ENCODE results near the gene LCNL1.

The LCNL1 gene

GRCh38 chr9:136950656-136951276, 32.0 kb upstream of the LCNL1 start:
- peak overlapping the region; percentile 97 for H3K27ac ChIP-seq

GRCh38 chr9:136951541-136952320, 31.1 kb upstream of the LCNL1 start, which contains the start of gene LCN12:
Gene LCN12, plus strand, starts transcription at chr9:136952273. Its CDS starts 55 bp downstream, at chr9:136952328.
- Histone ChIP-seq H3K9ac (no peak within 1 kb of the TSS), H2AFZ (no peak within 1 kb of the TSS), H3K4me3 (ENCODE audit: low read depth, low read length) (no peak within 1 kb of the TSS), H3K36me3 (ENCODE audit: control insufficient read depth, insufficient read depth, low read length) (no peaks in the 10 kb centered on the region), H3K27me3 (ENCODE audit: control insufficient read depth, insufficient read depth, low read length) (no peaks in the 10 kb centered on the region), H3K27ac (peak within 1 kb of the TSS; percentile 97), H3K9me3 (ENCODE audit: control insufficient read depth, low read length) (no peaks in the 10 kb centered on the region), H3K4me2 (ENCODE audit: low read length) (no peak within 1 kb of the TSS), H3K4me1 (no peaks in the 10 kb centered on the region), H3K79me2 (no peaks in the 10 kb centered on the region)
- no peak for TF ChIP-seq CTCF (IDR thresholded peaks at IDR 0.05)

More at GRCh38 chr9:136950656-136951276, 32.0 kb upstream of the LCNL1 start:
- no peaks in the 10 kb centered on the region for H3K4me1 ChIP-seq
- no peaks in the 10 kb centered on the region for H3K36me3 ChIP-seq (ENCODE audit: control insufficient read depth, insufficient read depth, low read length)
- no peaks in the 10 kb centered on the region for H3K9me3 ChIP-seq (ENCODE audit: control insufficient read depth, low read length)
- peak overlapping the region; percentile 77 for H3K4me3 ChIP-seq (ENCODE audit: low read depth, low read length)
- no peaks in the 10 kb centered on the region for H3K79me2 ChIP-seq
- TF ChIP-seq CTCF (IDR thresholded peaks at IDR 0.05), result no peak
- peak overlapping the region; percentile 87 for H2AFZ ChIP-seq
- no peaks in the 10 kb centered on the region for H3K27me3 ChIP-seq (ENCODE audit: control insufficient read depth, insufficient read depth, low read length)
- peak overlapping the region; percentile 99 for H3K4me2 ChIP-seq (ENCODE audit: low read length)
- H3K9ac ChIP-seq, result no peak overlapping the region

- Histone ChIP-seq H2AFZ (no peak overlapping the region), H3K79me2 (no peaks in the 10 kb centered on the region), H3K27me3 (ENCODE audit: control insufficient read depth, insufficient read depth, low read length) (no peaks in the 10 kb centered on the region), H3K9me3 (ENCODE audit: control insufficient read depth, low read length) (no peaks in the 10 kb centered on the region), H3K36me3 (ENCODE audit: control insufficient read depth, insufficient read depth, low read length) (no peaks in the 10 kb centered on the region), H3K4me1 (no peaks in the 10 kb centered on the region), H3K27ac (no peak overlapping the region), H3K9ac (no peak overlapping the region), H3K4me2 (ENCODE audit: low read length) (no peak overlapping the region), H3K4me3 (ENCODE audit: low read depth, low read length) (no peak overlapping the region)
- TF ChIP-seq CTCF (IDR thresholded peaks at IDR 0.05), result no peak
Observed at GRCh38 chr9:136952321-136952850, 30.4 kb upstream of the LCNL1 start.

- no peak for TF ChIP-seq CTCF (IDR thresholded peaks at IDR 0.05)
- no peaks in the 10 kb centered on the region for H3K4me1 ChIP-seq
- H2AFZ ChIP-seq, result no peak overlapping the region
- H3K27me3 ChIP-seq (ENCODE audit: control insufficient read depth, insufficient read depth, low read length), result no peaks in the 10 kb centered on the region
- no peak overlapping the region for H3K9ac ChIP-seq
- H3K9me3 ChIP-seq (ENCODE audit: control insufficient read depth, low read length), result no peaks in the 10 kb centered on the region
- H3K79me2 ChIP-seq, result no peaks in the 10 kb centered on the region
- H3K4me2 ChIP-seq (ENCODE audit: low read length), result no peak overlapping the region
- no peak overlapping the region for H3K27ac ChIP-seq
- H3K36me3 ChIP-seq (ENCODE audit: control insufficient read depth, insufficient read depth, low read length), result no peaks in the 10 kb centered on the region
- no peak overlapping the region for H3K4me3 ChIP-seq (ENCODE audit: low read depth, low read length)
Observed at GRCh38 chr9:136952876-136953770, 29.7 kb upstream of the LCNL1 start.
